HTERT RPE-1 (cell line): ENCODE data around the gene FBH1.
"Not testable (repeated sequence)": the region's sequence is repeated elsewhere in the genome, so short reads cannot be mapped to it uniquely, and the experiment has no call there.

Experiments used
- in situ Hi-C: fragments of 300-500 bp; cut with MboI; formaldehyde crosslinking; loops from 4 replicates; pipeline ENCODE4 v1.14.3; 2020; ENCODE audit warnings: low sequenced_read_pairs

FBH1 gene

GRCh38 chr10:5873515-5873995 is 16.5 kb upstream of the FBH1 start:
- in situ Hi-C loops: no loop called here

GRCh38 chr10:5876181-5876768 is 13.8 kb upstream of the FBH1 start:
- in situ Hi-C loops: no loop called here

- in situ Hi-C loops: not testable (repeated sequence)
Observed at GRCh38 chr10:5877041-5877440, 13.0 kb upstream of the FBH1 start.

DNA sequence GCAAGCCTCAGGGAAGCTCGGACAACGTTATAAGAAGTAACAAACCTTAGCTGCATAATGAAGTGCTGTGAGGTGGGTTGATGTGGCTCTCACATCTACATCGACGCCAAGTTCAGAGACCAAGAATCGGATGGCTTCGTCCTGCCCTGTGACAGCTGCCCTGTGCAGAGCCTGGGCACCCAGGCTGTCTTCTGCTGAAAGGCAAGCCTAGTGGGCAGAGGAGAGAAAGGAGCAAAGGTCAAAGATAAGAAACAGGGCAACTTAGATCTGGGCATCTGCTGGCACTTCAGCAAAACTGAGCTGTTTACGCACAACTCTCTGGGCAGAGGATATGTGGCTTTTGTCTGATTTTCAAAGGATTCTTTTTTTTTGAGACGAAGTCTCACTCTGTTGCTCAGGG is 7.1 kb upstream of the FBH1 start:
- in situ Hi-C loops: no loop called here

GRCh38 chr10:5885619-5886018 is 4.4 kb upstream of the FBH1 start:
- in situ Hi-C loops: no loop called here

GRCh38 chr10:5887029-5887428 is 3.0 kb upstream of the FBH1 start:
- in situ Hi-C loops: no loop called here

DNA sequence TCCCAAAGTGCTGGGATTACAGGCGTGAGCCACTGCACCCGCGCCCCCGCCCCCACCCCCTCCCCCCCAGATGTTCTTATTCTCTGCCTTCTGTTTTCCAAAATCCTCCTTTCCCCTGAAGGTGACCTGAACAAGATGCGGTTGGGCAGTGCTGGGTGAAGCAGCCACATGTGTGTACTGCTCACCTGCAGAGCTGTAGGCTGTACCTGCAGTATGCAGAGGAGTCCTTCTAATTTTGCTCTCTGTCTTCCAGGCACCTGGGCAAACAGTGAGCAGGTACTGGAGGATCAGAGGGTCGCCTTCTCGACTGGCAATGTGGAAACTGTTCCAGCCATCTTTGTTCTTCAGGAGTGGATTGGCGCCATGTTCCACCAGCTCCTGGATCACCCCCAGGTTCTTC is 2.4 kb upstream of the FBH1 start:
- in situ Hi-C loops: no loop called here

DNA sequence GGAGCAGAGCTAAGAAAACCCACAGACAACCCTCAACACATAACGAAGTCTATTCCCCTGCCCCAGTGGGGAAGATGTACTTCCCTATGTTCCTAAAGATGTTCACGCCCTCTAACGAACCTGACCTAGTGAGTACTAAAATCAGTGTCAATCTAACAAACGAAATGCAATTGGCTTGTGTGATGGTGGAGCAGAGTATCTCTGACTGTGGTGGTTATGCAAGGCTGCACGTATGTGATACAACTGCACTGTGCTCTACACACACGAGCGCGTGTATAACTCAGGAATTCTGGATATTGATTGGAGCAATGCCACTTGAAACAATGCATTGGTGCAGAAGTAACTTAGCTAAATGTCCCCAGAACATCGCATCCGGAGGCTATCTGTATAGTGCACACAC is 1.7 kb upstream of the FBH1 start:
- in situ Hi-C loops: no loop called here

DNA sequence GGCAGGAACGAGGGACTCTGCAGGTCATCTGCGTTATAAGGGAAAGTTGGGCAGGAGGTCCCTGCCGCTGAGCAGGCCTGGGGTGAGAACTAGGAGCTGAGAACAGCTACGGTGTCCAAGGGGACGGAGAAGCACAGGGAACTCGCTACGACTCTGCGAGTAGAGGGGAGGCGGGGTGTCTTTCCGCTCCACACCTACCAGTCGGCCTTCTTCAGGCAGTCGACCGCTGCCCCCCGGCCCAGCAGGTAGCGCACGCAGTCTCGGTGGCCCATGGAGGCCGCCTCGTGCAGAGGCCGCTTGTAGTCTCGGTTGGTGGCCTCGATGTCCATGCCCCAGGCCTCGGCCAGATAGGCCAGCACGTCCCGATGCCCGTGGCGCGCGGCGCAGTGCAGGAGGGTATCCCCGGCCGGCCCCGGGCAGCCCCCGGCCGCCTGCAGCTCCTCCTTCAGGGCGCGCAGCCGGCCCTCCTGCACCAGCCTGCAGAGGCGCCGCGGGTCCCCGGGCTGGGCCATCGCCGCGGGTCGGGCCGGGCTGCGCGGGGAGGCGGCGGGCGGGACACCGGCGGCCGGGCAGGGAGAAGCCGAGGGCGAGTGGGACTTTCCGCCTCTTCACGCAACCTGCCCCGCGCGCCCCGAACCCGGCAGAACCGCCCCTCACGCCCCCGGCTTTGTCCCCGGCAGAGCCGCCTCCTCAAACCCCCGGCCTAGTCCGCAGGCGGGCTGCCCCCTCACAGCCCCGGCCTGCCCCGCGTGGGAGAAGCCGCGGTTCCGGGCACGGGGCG is 1.0 kb upstream of the FBH1 start:
- in situ Hi-C loops: no loop called here

DNA sequence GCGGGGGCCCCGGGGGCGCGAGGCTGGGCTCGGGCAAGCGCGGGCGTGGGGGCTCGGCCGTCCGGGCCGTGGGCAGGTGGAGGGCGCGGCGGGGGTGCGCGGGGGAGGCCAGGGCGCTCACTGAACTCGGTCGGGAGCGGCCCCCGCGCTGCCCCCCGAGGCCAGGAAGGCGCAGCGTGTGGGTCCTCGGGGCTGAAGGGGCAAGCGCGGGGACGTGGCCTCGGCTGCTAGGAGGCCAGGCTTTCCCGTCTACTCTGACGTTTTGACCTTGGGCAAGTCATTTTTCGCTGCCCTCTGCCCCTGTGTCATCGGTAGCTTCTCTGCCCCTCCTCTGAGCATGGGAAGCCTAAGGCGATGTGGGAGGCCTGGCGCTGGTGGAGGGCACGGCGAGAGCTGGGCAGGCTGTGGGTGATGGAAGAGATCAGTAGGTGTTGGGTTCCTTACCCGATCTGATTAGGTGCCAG is 441 bp downstream of the FBH1 start:
- in situ Hi-C loops: no loop called here

DNA sequence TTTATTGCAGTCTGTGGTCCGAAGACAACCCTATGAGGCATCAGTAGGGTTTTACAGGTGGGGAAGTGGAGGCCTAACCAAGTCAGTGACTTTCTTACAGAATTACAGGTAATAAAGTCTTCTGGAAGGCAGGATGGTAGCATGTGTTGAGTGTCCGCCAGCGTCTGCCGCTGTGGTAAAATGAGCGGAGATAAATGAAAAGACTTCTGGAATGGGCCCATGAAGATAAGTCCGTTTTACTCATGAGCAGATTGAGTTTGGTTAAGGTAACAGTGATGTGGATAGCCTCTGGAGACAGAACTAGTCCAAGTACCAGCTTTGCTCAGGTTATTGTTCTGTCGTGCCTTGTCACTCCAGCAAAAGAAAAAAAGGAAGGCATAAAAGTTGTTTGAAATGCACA is 966 bp downstream of the FBH1 start:
- in situ Hi-C loops: no loop called here

GRCh38 chr10:5892007-5892406 is 2.0 kb downstream of the FBH1 start:
- in situ Hi-C loops: no loop called here

- in situ Hi-C loops: no loop called here
Observed at GRCh38 chr10:5893321-5893720, 3.3 kb downstream of the FBH1 start.

DNA sequence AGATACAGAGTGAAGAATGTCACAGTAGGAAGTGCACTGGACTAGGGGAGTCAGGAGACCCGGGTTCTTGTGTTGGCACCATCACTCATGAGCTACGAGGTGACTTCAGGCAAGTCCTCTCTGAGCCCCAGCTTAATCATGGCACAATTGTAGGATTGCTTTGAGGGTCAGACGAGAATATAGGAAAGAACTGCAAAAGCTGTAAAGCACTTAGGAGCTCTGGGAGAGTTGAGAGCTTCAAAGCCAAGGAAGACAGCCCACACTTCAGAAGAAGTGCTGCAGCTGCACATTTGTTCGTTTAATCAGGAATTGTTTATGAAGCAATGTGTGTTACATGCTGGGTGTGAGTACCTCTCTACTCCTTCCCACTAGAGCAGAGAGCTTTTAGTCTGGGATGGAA is 4.4 kb downstream of the FBH1 start:
- in situ Hi-C loops: no loop called here

DNA sequence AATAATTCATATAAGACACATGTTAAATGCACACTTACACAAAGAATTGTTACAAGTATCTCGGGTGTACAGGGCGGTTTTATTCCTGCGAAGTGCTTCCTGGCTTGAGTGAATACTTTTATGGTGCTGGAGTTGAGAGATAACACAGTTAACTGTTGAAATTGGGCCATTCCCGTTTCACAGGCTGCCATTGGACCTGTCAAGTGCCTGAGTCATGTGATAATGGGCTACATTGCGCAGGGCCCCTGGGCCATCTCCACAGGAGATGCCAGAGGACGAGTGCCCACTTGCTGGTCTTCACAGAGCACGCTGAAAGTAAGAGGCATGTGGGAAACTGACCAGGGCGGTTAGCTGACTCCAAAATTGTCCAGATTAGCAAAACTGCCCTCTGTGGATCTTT is 4.8 kb downstream of the FBH1 start:
- in situ Hi-C loops: no loop called here

GRCh38 chr10:5895365-5895764 is 5.3 kb downstream of the FBH1 start:
- in situ Hi-C loops: no loop called here

- in situ Hi-C loops: no loop called here
Observed at GRCh38 chr10:5895804-5896203, 5.8 kb downstream of the FBH1 start.

DNA sequence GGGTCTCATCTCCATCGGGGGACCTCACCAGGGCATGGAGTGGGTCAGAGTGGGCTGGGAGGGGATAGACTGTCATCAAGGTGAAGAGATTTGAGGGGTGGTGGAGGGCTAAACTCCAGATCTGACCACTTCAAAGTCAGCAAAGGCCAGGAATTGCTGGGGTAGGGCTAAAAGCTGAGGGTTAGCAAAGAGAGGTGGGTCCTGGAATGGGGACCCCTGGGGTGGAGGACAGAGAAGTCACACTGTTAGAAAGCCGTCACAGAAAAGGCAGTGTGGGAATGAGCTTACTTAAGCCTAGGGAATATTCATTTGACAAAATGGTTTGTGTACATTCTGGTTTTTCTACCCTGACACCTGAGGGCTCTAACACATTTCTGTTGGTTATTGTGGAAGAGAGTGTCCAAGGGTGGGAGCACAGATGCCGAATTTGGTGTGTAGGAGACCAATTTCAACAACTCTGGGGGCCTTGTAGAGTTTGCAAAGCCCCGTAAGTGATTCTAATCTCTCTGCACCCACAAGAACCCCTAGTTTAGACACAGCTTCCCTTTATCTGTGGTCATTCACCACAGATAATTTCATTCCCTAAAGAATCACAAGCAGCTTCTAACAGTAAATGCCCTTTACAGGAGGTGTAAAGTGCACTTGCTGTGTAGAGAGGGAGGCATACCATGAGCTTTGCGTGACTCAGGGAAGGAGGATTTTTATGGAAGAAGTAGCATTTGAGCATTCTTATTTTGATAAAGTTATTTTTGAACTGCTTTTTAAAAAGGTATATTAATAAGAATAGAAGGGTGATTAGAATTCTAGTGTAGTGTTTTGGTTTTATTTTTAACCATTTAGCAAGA is 6.4 kb downstream of the FBH1 start:
- in situ Hi-C loops: no loop called here

GRCh38 chr10:5897053-5897340 is 7.0 kb downstream of the FBH1 start:
- in situ Hi-C loops: no loop called here

- in situ Hi-C loops: no loop called here
Observed at GRCh38 chr10:5897504-5897903, 7.5 kb downstream of the FBH1 start.

GRCh38 chr10:5898163-5898562 is 8.1 kb downstream of the FBH1 start:
- in situ Hi-C loops: no loop called here

- in situ Hi-C loops: no loop called here
Observed at GRCh38 chr10:5900247-5900646, 10.2 kb downstream of the FBH1 start.
